Body of pancreas (tissue), 4 donors: ENCODE results near the gene GTF3C2. TPM values are rescaled to one million over a fixed set of nuclear protein-coding genes. Genes with fewer than 3 reads are reported as not detected.

Experiments used
- ATAC-seq: fragments of 150-250 bp; one replicate; pipeline ENCODE4 v1.9.1; 2016
- DNase-seq, 4 donors: peaks; one replicate each; pipeline ENCODE4 v3.0.0-alpha.2; 2019
- H3K27ac ChIP-seq, 4 donors: fragments of 200-600 bp; sonication (generic); 1 replicate in 3 of 4; 2 replicates in 1 of 4; pipeline versions ENCODE4 v1.5.1 to v1.6.1; 2016 to 2019; ENCODE audit warnings: mild to moderate bottlenecking in 1 of 4, mixed read lengths in 1 of 4, moderate library complexity in 1 of 4
- H3K27me3 ChIP-seq, 2 donors: fragments of 200-600 bp; sonication (generic); one replicate each; pipeline ENCODE4 v1.6.0; 2016; ENCODE audit warnings: mild to moderate bottlenecking in 1 of 2
- H3K36me3 ChIP-seq, 2 donors: fragments of 200-600 bp; sonication (generic); replicated peaks in 1 of 2; 2 replicates each; pipeline ENCODE4 v1.5.1; 2016; ENCODE audit warnings: low read depth in 2 of 2; ENCODE audit not compliant: insufficient read depth in 1 of 2
- H3K4me1 ChIP-seq: fragments of 200-600 bp; sonication (generic); one replicate; pipeline ENCODE4 v1.6.0; 2016
- H3K4me3 ChIP-seq, 2 donors: fragments of 200-600 bp; sonication (generic); 1 replicate in 1 of 2; 2 replicates in 1 of 2; pipeline ENCODE4 v1.5.1; 2016 to 2019
- H3K9me3 ChIP-seq, 3 donors: fragments of 200-600 bp; sonication (generic); 1 replicate in 2 of 3; 2 replicates in 1 of 3; pipeline ENCODE4 v1.5.1; 2016
- CTCF ChIP-seq, 7 experiments: fragments of 450-650 bp in 4 of 7; fragments of 200-600 bp in 3 of 7; sonication (generic) in 3 of 7; IDR thresholded peaks; one replicate each; pipeline ENCODE4 v1.5.1; 2016 to 2019; ENCODE audit warnings: antibody characterized with exemption in 7 of 7
- POLR2A ChIP-seq, 3 donors: fragments of 450-650 bp; IDR thresholded peaks; one replicate each; pipeline ENCODE4 v1.6.1; 2016; ENCODE audit warnings: antibody characterized with exemption in 3 of 3, mild to moderate bottlenecking in 2 of 3
- WGBS, 2 donors: methylation state at CpG; one replicate each; pipeline ENCODE4 v1.1.5; 2017; 5-methylcytosine and 5-hydroxymethylcytosine counted together
- intact Hi-C: fragments of 100-400 bp; cut with DNase I; formaldehyde crosslinking; loops from one replicate; pipeline ENCODE4 v1.15.1; 2023
- total RNA-seq, 2 donors: library from RNA; depleted of rRNA; stranded (reverse); fragments of >200 nt; gene quantifications; one replicate each; pipeline ENCODE4 v1.1.0, GENCODE V29; 2016

Gene GTF3C2
- total RNA-seq, 2 donors from 2014 or later = 26.2 to 73.2 TPM

DNA sequence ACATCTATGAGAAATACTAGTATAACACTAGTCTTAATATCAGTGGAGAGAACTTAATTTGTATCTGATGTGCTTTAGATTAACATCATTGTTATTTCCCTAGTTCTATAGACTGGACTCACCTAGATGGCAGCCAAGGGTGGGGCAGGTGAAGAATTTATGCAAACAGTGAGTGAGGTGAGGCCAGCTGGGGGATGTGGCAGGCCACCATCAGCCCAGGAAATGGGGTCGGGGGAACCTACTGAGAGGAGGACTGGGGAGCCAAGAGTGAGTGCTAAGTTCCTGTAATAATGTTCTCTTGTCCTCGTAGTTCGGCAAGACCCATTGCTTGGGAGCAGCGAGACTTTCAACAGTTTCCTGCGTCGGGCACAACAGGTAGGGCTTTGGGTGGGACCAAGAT lies 16.4 kb upstream of the GTF3C2 start:
- TF ChIP-seq CTCF (IDR thresholded peaks at IDR 0.05) (no peak), POLR2A (IDR thresholded peaks at IDR 0.05) (no peak)
- H3K27ac ChIP-seq = no peak overlapping the region
- no peaks in the 10 kb centered on the region for H3K27me3 ChIP-seq
- ATAC-seq (no peak), DNase-seq (no peak)
- peaks cover 17 to 32% of the 10 kb centered on the region in 2 donors for H3K36me3 ChIP-seq
- no peaks in the 10 kb centered on the region for H3K9me3 ChIP-seq
- intact Hi-C loops = no loop called here
- no peak overlapping the region for H3K4me3 ChIP-seq
- H3K4me1 ChIP-seq = peaks cover 27% of the 10 kb centered on the region
- 89 to 91% methylated on average over 6 of the region's 6 CpGs for WGBS, 2 donors

- H3K9me3 ChIP-seq = no peaks in the 10 kb centered on the region
- peak in 1 of 4 donors; percentile 38 for DNase-seq
- TF ChIP-seq POLR2A (IDR thresholded peaks at IDR 0.05) = no peak
- no peak for TF ChIP-seq CTCF (IDR thresholded peaks at IDR 0.05)
- WGBS, 2 donors = 1% methylated on average over 9 to 46 of the region's 46 CpGs
- H3K27ac ChIP-seq = peak overlapping the region; percentile 69 to 94 (median 92)
- no peaks in the 10 kb centered on the region for H3K27me3 ChIP-seq
- ATAC-seq = peak; percentile 25
- H3K36me3 ChIP-seq = peaks cover 13 to 34% of the 10 kb centered on the region in 2 donors
- peaks cover 27% of the 10 kb centered on the region for H3K4me1 ChIP-seq
- peak overlapping the region; percentile 52 to 97 for H3K4me3 ChIP-seq
- intact Hi-C loops = no loop called here
These were observed 14.5 kb upstream of the GTF3C2 start for GRCh38 chr2:27370816-27371620.

- no peaks in the 10 kb centered on the region for H3K27me3 ChIP-seq
- H3K4me1 ChIP-seq = peaks cover 27% of the 10 kb centered on the region
- peaks cover 5 to 34% of the 10 kb centered on the region in 2 donors for H3K36me3 ChIP-seq
- H3K4me3 ChIP-seq = peak within 1 kb of the TSS; percentile 94 to 97
- intact Hi-C loops = no loop called here
- DNase-seq = peak; percentile 99 to 100 (median 99)
- no peaks in the 10 kb centered on the region for H3K9me3 ChIP-seq
- TF ChIP-seq POLR2A (IDR thresholded peaks at IDR 0.05) = peak; percentile 78 to 92 (median 90)
- TF ChIP-seq CTCF (IDR thresholded peaks at IDR 0.05) = peak; percentile 54 to 96 (median 86)
- WGBS, 2 donors = 0% methylated on average over 84 of the region's 85 CpGs; no CpG with 5 or more reads in 1 of the 2 donors
- peak; percentile 97 for ATAC-seq
- H3K27ac ChIP-seq = peak within 1 kb of the TSS; percentile 90 to 94 (median 92)
These were observed 13.7 kb upstream of the GTF3C2 start, which contains the start of the genes EIF2B4 and SNX17 for GRCh38 chr2:27370026-27370815. Gene EIF2B4, minus strand, starts transcription at chr2:27370338. Its CDS starts 24 bp downstream, at chr2:27370314. Gene SNX17, plus strand, starts transcription at chr2:27370616. Its CDS starts 128 bp downstream, at chr2:27370744.

DNA sequence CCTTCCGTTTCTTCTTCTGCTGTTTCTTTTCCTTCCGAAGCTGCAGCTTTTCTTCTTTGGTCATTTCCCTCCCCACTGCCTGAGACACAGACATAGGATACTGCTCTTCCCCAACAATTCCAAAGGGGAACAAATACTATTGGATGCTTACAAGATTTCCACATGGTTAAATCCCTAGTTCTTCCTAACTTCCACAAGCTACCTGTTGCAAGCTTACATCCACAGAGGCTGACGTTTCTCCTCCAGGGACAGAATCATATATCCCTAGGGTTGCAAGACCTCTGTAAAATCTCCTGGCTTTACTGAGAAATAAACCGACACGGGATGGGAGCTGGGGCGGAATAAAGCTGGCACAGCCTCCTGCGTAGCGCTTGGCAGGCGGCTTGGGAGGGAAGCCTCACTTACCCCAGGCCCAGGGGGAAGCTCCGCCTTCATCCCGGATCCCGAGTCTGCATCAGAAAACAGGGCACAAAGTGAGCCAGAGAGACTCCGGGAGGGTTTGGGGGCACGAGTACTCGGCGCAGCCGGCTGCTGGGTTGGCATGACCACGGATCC lies 13.0 kb upstream of the GTF3C2 start:
- peak overlapping the region; percentile 70 to 94 for H3K4me3 ChIP-seq
- peaks cover 27% of the 10 kb centered on the region for H3K4me1 ChIP-seq
- H3K36me3 ChIP-seq = peaks cover 0 to 31% of the 10 kb centered on the region in 2 donors
- H3K27me3 ChIP-seq = no peaks in the 10 kb centered on the region
- peak in 3 of 4 donors; percentile 61 to 64 (median 63) for DNase-seq
- 1 to 2% methylated on average over 10 to 18 of the region's 18 CpGs for WGBS, 2 donors
- TF ChIP-seq POLR2A (IDR thresholded peaks at IDR 0.05) (no peak), CTCF (IDR thresholded peaks at IDR 0.05) (no peak)
- intact Hi-C loops = no loop called here
- peak; percentile 19 for ATAC-seq
- no peaks in the 10 kb centered on the region for H3K9me3 ChIP-seq
- peak overlapping the region; percentile 90 to 94 (median 92) for H3K27ac ChIP-seq
